Neural cell (in vitro differentiated cells): Measurements from ENCODE around the gene NRCAM.

ENCODE experiments used
- TAF1 ChIP-seq: IDR thresholded peaks from 2 replicates; pipeline ENCODE4 v1.6.1; 2012; ENCODE audit warnings: low read depth
- TF ChIP-seq, protein P1 (sequence below): fragments of 450-650 bp; IDR thresholded peaks from 2 replicates; pipeline ENCODE4 v1.5.1; 2014; ENCODE audit warnings: antibody characterized with exemption, mild to moderate bottlenecking, moderate library complexity; ENCODE audit not compliant: poor library complexity, severe bottlenecking
- TF ChIP-seq, protein P2 (sequence below): IDR thresholded peaks from 2 replicates; pipeline ENCODE4 v1.6.1; 2012; ENCODE audit warnings: borderline replicate concordance

GRCh38 chr7:108308903-108309302 is 147.3 kb downstream of the NRCAM start:
- TF ChIP-seq, protein P1, sequence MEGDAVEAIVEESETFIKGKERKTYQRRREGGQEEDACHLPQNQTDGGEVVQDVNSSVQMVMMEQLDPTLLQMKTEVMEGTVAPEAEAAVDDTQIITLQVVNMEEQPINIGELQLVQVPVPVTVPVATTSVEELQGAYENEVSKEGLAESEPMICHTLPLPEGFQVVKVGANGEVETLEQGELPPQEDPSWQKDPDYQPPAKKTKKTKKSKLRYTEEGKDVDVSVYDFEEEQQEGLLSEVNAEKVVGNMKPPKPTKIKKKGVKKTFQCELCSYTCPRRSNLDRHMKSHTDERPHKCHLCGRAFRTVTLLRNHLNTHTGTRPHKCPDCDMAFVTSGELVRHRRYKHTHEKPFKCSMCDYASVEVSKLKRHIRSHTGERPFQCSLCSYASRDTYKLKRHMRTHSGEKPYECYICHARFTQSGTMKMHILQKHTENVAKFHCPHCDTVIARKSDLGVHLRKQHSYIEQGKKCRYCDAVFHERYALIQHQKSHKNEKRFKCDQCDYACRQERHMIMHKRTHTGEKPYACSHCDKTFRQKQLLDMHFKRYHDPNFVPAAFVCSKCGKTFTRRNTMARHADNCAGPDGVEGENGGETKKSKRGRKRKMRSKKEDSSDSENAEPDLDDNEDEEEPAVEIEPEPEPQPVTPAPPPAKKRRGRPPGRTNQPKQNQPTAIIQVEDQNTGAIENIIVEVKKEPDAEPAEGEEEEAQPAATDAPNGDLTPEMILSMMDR: no peak
- TF ChIP-seq, protein P2, sequence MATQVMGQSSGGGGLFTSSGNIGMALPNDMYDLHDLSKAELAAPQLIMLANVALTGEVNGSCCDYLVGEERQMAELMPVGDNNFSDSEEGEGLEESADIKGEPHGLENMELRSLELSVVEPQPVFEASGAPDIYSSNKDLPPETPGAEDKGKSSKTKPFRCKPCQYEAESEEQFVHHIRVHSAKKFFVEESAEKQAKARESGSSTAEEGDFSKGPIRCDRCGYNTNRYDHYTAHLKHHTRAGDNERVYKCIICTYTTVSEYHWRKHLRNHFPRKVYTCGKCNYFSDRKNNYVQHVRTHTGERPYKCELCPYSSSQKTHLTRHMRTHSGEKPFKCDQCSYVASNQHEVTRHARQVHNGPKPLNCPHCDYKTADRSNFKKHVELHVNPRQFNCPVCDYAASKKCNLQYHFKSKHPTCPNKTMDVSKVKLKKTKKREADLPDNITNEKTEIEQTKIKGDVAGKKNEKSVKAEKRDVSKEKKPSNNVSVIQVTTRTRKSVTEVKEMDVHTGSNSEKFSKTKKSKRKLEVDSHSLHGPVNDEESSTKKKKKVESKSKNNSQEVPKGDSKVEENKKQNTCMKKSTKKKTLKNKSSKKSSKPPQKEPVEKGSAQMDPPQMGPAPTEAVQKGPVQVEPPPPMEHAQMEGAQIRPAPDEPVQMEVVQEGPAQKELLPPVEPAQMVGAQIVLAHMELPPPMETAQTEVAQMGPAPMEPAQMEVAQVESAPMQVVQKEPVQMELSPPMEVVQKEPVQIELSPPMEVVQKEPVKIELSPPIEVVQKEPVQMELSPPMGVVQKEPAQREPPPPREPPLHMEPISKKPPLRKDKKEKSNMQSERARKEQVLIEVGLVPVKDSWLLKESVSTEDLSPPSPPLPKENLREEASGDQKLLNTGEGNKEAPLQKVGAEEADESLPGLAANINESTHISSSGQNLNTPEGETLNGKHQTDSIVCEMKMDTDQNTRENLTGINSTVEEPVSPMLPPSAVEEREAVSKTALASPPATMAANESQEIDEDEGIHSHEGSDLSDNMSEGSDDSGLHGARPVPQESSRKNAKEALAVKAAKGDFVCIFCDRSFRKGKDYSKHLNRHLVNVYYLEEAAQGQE: no peak
- no peak for TF ChIP-seq TAF1
